Activated CD8-positive, alpha-beta T cell treated with anti-CD3 and anti-CD28 coated beads for 36 hours (primary cell): Measurements from ENCODE around the gene ZC4H2. TPM values are rescaled to one million over a fixed set of nuclear protein-coding genes. Genes with fewer than 3 reads are reported as not detected.
A peak's percentile ranks its signal among the peaks of the same experiment; 100 is the strongest.
"Not testable (repeated sequence)": the region's sequence is repeated elsewhere in the genome, so short reads cannot be mapped to it uniquely, and the experiment has no call there.

Experiments used
- ATAC-seq: fragments of 200-7000 bp; cut with Tn5 transposase; one replicate; pipeline ENCODE4 v1.10.0; 2021; ENCODE audit warnings: mild to moderate bottlenecking, moderate library complexity
- CTCF ChIA-PET: fragments of 350-600 bp; sonication (Branson Sonifier 250); formaldehyde crosslinking; loops from one replicate; lab custom pipeline; 2021; ENCODE audit warnings: antibody characterized with exemption; lab: Charles Lee
- POLR2A ChIA-PET: fragments of 350-600 bp; sonication (Branson Sonifier 250); formaldehyde crosslinking; loops from one replicate; lab custom pipeline; 2021; ENCODE audit warnings: antibody characterized with exemption; lab: Charles Lee
- DNase-seq: peaks from one replicate; pipeline ENCODE4 v3.0.0-alpha.2; 2020
- H3K27ac Mint-ChIP-seq: one replicate; pipeline ENCODE4 v1.8.0; 2021; ENCODE audit warnings: mild to moderate bottlenecking, mixed read lengths
- H3K27me3 Mint-ChIP-seq: one replicate; pipeline ENCODE4 v1.8.0; 2021; ENCODE audit warnings: mixed read lengths
- H3K36me3 Mint-ChIP-seq: one replicate; pipeline ENCODE4 v1.8.0; 2021; ENCODE audit warnings: low read depth, mixed read lengths
- H3K4me1 Mint-ChIP-seq: one replicate; pipeline ENCODE4 v1.8.0; 2021; ENCODE audit warnings: low read depth, mixed read lengths
- H3K4me3 Mint-ChIP-seq: one replicate; pipeline ENCODE4 v1.8.0; 2021; ENCODE audit warnings: mild to moderate bottlenecking, moderate library complexity, mixed read lengths
- H3K9me3 Mint-ChIP-seq: one replicate; pipeline ENCODE4 v1.8.0; 2021; ENCODE audit warnings: mixed read lengths
- CTCF ChIP-seq: fragments of 200-600 bp; IDR thresholded peaks from one replicate; pipeline ENCODE4 v1.8.0; 2022; ENCODE audit warnings: antibody characterized with exemption, mild to moderate bottlenecking
- intact Hi-C: fragments of 100-400 bp; cut with micrococcal nuclease; formaldehyde crosslinking; loops from one replicate; pipeline ENCODE4 v1.10.0; 2022
- total RNA-seq, 2 experiments: library from RNA; stranded (reverse); gene quantifications; one replicate each; pipeline ENCODE4 v1.2.3, GENCODE V29; 2021

Gene ZC4H2
- total RNA-seq, 2 experiments from 2014 or later = 10.3 to 10.7 TPM

GRCh38 chrX:64975491-64975890 lies 759 bp downstream of the ZC4H2 start:
- peak overlapping the region; percentile 92 for H3K4me3 Mint-ChIP-seq
- peaks cover 11% of the 10 kb centered on the region for H3K36me3 Mint-ChIP-seq
- TF ChIP-seq CTCF = no peak
- intact Hi-C loops = loop anchor here (10.0 kb wide), 1 partner anchor 59 kb away; the partner anchor contains the start of gene ZC3H12B
- H3K27me3 Mint-ChIP-seq = no peaks in the 10 kb centered on the region
- CTCF ChIA-PET = no interaction called here
- DNase-seq (peak; percentile 45), ATAC-seq (peak; percentile 9)
- peak overlapping the region; percentile 88 for H3K27ac Mint-ChIP-seq
- POLR2A ChIA-PET = no interaction called here
- H3K9me3 Mint-ChIP-seq = peaks cover 5% of the 10 kb centered on the region
- peaks cover 20% of the 10 kb centered on the region for H3K4me1 Mint-ChIP-seq

GRCh38 chrX:64925480-64925879 lies 50.8 kb downstream of the ZC4H2 start:
- no peak for ATAC-seq
- DNase-seq = no peak
- intact Hi-C loops = no loop called here
- ChIA-PET POLR2A (no interaction called here), CTCF (no interaction called here)
- no peaks in the 10 kb centered on the region for H3K4me1 Mint-ChIP-seq
- no peak overlapping the region for H3K4me3 Mint-ChIP-seq
- peaks cover 4% of the 10 kb centered on the region for H3K9me3 Mint-ChIP-seq
- H3K36me3 Mint-ChIP-seq = peaks cover 5% of the 10 kb centered on the region
- H3K27ac Mint-ChIP-seq = no peak overlapping the region
- H3K27me3 Mint-ChIP-seq = no peaks in the 10 kb centered on the region
- TF ChIP-seq CTCF = no peak

GRCh38 chrX:64908121-64908520 lies 68.1 kb downstream of the ZC4H2 start:
- peaks cover 7% of the 10 kb centered on the region for H3K9me3 Mint-ChIP-seq
- H3K4me3 Mint-ChIP-seq = no peak overlapping the region
- no peak for TF ChIP-seq CTCF
- no peak for ATAC-seq
- peaks cover 39% of the 10 kb centered on the region for H3K36me3 Mint-ChIP-seq
- H3K4me1 Mint-ChIP-seq = no peaks in the 10 kb centered on the region
- H3K27me3 Mint-ChIP-seq = no peaks in the 10 kb centered on the region
- CTCF ChIA-PET = no interaction called here
- intact Hi-C loops = no loop called here
- POLR2A ChIA-PET = no interaction called here
- no peak for DNase-seq
- H3K27ac Mint-ChIP-seq = no peak overlapping the region

- no peak overlapping the region for H3K4me3 Mint-ChIP-seq
- H3K27me3 Mint-ChIP-seq = no peaks in the 10 kb centered on the region
- TF ChIP-seq CTCF = peak; percentile 64
- intact Hi-C loops = loop anchor here (10.0 kb wide), 1 partner anchor 560 kb away; no protein-coding TSS in a partner anchor
- POLR2A ChIA-PET = no interaction called here
- CTCF ChIA-PET = interaction anchor here (0.6 kb wide), 1 partner anchor 10 kb away, joined by 3 read pairs; no protein-coding TSS in a partner anchor
- DNase-seq (peak; percentile 57), ATAC-seq (peak; percentile 72)
- H3K9me3 Mint-ChIP-seq = peaks cover 5% of the 10 kb centered on the region
- no peak overlapping the region for H3K27ac Mint-ChIP-seq
- no peaks in the 10 kb centered on the region for H3K4me1 Mint-ChIP-seq
- no peaks in the 10 kb centered on the region for H3K36me3 Mint-ChIP-seq
These were observed 81.7 kb downstream of the ZC4H2 start for GRCh38 chrX:64894454-64895038.

GRCh38 chrX:64885850-64886249 lies 90.4 kb downstream of the ZC4H2 start:
- no peak for TF ChIP-seq CTCF
- Mint-ChIP-seq H3K4me1 (no peaks in the 10 kb centered on the region), H3K36me3 (peaks cover 6% of the 10 kb centered on the region), H3K9me3 (peaks cover 3% of the 10 kb centered on the region), H3K27ac (no peak overlapping the region), H3K4me3 (no peak overlapping the region), H3K27me3 (no peaks in the 10 kb centered on the region)
- ATAC-seq (no peak), DNase-seq (peak; percentile 5)
- ChIA-PET CTCF (no interaction called here), POLR2A (no interaction called here)
- intact Hi-C loops = no loop called here

GRCh38 chrX:64878709-64879108 lies 97.5 kb downstream of the ZC4H2 start:
- H3K36me3 Mint-ChIP-seq, H3K27ac Mint-ChIP-seq, H3K27me3 Mint-ChIP-seq, DNase-seq, CTCF ChIA-PET, H3K4me1 Mint-ChIP-seq, H3K4me3 Mint-ChIP-seq, ATAC-seq, intact Hi-C loops, POLR2A ChIA-PET: not testable (repeated sequence)
- H3K9me3 Mint-ChIP-seq = peaks cover 10% of the 10 kb centered on the region
